Prostate gland (tissue), 2 donors: ENCODE results near the gene CAMSAP2. TPM values are rescaled to one million over a fixed set of nuclear protein-coding genes. Genes with fewer than 3 reads are reported as not detected.

ENCODE experiments used
- DNase-seq: peaks from one replicate; pipeline ENCODE4 v3.0.0-alpha.2; 2019; ENCODE audit warnings: low spot score
- H3K27ac ChIP-seq, 2 donors: fragments of 200-600 bp; sonication (generic); 2 replicates each; pipeline ENCODE4 v1.5.1; 2017 to 2019
- H3K27me3 ChIP-seq: fragments of 200-600 bp; sonication (generic); replicated peaks from 2 replicates; pipeline ENCODE4 v1.5.1; 2019; ENCODE audit not compliant: insufficient read depth
- H3K36me3 ChIP-seq, 2 donors: fragments of 200-600 bp; sonication (generic); 1 replicate in 1 of 2; 2 replicates in 1 of 2; pipeline versions ENCODE4 v1.5.1 to v1.8.1; 2017 to 2019
- H3K4me1 ChIP-seq: fragments of 200-600 bp; sonication (generic); replicated peaks from 2 replicates; pipeline ENCODE4 v1.5.1; 2019
- H3K4me3 ChIP-seq, 2 donors: fragments of 200-600 bp; sonication (generic); 2 replicates each; pipeline ENCODE4 v1.5.1; 2017 to 2019
- H3K9me3 ChIP-seq: fragments of 200-600 bp; sonication (generic); 2 replicates; pipeline ENCODE4 v1.5.1; 2017
- POLR2A ChIP-seq: fragments of 450-650 bp; IDR thresholded peaks from one replicate; pipeline ENCODE4 v1.6.1; 2016; ENCODE audit warnings: antibody characterized with exemption, mild to moderate bottlenecking
- POLR2AphosphoS5 ChIP-seq: sonication (generic); formaldehyde crosslinking; IDR thresholded peaks from one replicate; pipeline ENCODE4 v1.6.1; 2017; ENCODE audit warnings: antibody characterized with exemption
- WGBS: methylation state at CpG from one replicate; pipeline ENCODE4 v1.1.5; 2018; 5-methylcytosine and 5-hydroxymethylcytosine counted together
- intact Hi-C: fragments of 100-400 bp; cut with DNase I; formaldehyde crosslinking; loops from one replicate; pipeline ENCODE4 v1.14.2; 2022
- total RNA-seq, 2 donors: library from RNA; depleted of rRNA; stranded (reverse); fragments of >200 nt; gene quantifications; one replicate each; pipeline ENCODE4 v1.1.0, GENCODE V29; 2016
- TF ChIP-seq, protein P1 (sequence below), 4 experiments: fragments of 200-600 bp in 2 of 4; fragments of 450-650 bp in 2 of 4; sonication (generic) in 2 of 4; IDR thresholded peaks; 1 replicate in 3 of 4; 2 replicates in 1 of 4; pipeline ENCODE4 v1.5.1; 2016 to 2019; ENCODE audit warnings: antibody characterized with exemption in 4 of 4, mild to moderate bottlenecking in 2 of 4, moderate library complexity in 2 of 4

The CAMSAP2 gene
- total RNA-seq, 2 donors from 2014 or later = 15.8 to 22.8 TPM

DNA sequence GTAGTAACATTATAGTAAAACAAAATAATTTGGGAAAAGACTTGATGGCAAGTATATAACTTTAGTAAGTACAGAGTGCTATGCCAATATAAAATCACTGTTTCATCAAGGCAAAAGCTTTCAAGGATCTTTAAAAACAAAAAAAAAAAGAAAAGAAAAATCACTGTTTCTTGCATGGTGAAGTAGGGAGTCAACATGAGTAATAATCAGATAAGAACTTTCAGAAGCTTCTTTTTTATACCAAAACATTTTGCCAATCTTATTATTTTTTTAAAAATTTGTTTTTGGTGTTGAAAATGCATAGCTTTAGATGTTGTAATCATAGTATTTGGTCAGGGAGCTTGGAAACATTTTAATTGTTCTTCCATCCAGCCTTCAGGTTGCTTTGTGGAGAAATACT is 37.2 kb downstream of the CAMSAP2 start:
- H3K27ac ChIP-seq = no peak overlapping the region
- H3K36me3 ChIP-seq = no peaks in the 10 kb centered on the region
- no peaks in the 10 kb centered on the region for H3K27me3 ChIP-seq
- H3K4me3 ChIP-seq = no peak overlapping the region
- DNase-seq = no peak
- no peaks in the 10 kb centered on the region for H3K4me1 ChIP-seq
- H3K9me3 ChIP-seq = no peaks in the 10 kb centered on the region
- TF ChIP-seq POLR2A (no peak), POLR2AphosphoS5 (no peak)
- TF ChIP-seq, protein P1, sequence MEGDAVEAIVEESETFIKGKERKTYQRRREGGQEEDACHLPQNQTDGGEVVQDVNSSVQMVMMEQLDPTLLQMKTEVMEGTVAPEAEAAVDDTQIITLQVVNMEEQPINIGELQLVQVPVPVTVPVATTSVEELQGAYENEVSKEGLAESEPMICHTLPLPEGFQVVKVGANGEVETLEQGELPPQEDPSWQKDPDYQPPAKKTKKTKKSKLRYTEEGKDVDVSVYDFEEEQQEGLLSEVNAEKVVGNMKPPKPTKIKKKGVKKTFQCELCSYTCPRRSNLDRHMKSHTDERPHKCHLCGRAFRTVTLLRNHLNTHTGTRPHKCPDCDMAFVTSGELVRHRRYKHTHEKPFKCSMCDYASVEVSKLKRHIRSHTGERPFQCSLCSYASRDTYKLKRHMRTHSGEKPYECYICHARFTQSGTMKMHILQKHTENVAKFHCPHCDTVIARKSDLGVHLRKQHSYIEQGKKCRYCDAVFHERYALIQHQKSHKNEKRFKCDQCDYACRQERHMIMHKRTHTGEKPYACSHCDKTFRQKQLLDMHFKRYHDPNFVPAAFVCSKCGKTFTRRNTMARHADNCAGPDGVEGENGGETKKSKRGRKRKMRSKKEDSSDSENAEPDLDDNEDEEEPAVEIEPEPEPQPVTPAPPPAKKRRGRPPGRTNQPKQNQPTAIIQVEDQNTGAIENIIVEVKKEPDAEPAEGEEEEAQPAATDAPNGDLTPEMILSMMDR (IDR thresholded peaks at IDR 0.05) = no peak
- intact Hi-C loops = no loop called here

DNA sequence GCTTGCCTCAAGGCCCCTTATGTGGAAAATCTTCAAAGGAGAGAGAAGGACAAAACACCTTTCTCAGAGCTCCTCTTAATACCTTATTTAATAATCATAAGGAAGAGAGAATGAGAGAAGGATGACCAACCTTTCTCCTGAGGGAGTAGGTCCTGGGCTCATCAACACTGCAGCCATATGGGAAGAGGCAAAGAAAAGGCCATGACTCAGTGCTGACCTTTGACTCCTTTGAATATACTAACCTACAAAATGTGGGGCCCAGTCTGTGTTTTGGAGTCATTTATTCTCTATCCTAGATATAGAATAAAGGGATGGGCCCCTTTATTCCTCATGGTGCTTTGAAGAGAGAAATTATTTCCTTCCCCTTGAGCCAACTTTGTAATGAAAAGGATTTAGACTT is 38.3 kb downstream of the CAMSAP2 start:
- TF ChIP-seq, protein P1 (IDR thresholded peaks at IDR 0.05) = no peak
- TF ChIP-seq POLR2A = no peak
- TF ChIP-seq POLR2AphosphoS5 = no peak
- intact Hi-C loops = no loop called here
- Histone ChIP-seq H3K27me3 (no peaks in the 10 kb centered on the region), H3K4me1 (no peaks in the 10 kb centered on the region), H3K9me3 (no peaks in the 10 kb centered on the region), H3K36me3 (no peaks in the 10 kb centered on the region), H3K4me3 (no peak overlapping the region), H3K27ac (no peak overlapping the region)
- DNase-seq = no peak

DNA sequence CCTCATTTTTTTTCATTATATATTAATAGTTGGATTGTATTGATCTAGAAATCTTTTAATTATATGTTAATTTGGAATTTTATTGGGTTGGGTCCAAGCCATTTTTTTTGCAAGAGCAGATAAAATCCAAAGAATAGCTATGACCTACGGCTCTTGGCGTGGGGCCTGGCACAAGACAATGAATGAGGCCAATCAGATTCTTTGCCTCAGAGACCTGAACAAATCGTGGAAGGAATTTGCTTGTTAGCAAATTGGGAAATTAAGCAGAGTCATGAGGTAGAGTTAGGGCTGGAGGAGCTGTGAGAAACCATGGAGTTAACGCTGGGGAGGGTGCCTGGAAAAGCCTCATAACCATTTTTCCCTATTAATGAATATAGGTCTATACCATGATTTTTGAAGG is 40.1 kb downstream of the CAMSAP2 start:
- 70% methylated on average over 4 of the region's 4 CpGs for WGBS
- Histone ChIP-seq H3K27me3 (no peaks in the 10 kb centered on the region), H3K4me1 (no peaks in the 10 kb centered on the region), H3K9me3 (no peaks in the 10 kb centered on the region), H3K4me3 (no peak overlapping the region), H3K36me3 (no peaks in the 10 kb centered on the region), H3K27ac (no peak overlapping the region)
- no peak for DNase-seq
- TF ChIP-seq POLR2A (no peak), POLR2AphosphoS5 (no peak)
- TF ChIP-seq, protein P1 (IDR thresholded peaks at IDR 0.05) = no peak
- intact Hi-C loops = no loop called here

DNA sequence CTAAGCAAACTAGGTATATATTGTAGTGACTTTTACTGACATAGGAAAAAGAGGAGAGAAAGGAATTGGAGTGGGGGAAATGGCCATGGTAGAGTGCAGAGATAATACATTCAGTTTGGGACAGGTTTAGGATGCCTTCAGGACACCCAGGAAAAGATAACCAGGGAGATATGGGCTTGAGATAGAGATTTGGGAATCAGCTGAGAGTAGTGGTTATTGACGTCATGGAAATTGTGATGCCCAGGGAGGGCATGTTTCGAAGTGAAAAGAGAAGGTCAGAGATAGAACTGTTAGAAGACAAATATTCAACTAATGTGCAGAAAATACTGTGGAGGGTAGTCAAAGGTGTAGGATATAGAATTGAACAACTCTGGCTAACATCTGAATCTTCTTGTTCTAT is 40.6 kb downstream of the CAMSAP2 start:
- no peaks in the 10 kb centered on the region for H3K9me3 ChIP-seq
- intact Hi-C loops = no loop called here
- no peak overlapping the region for H3K27ac ChIP-seq
- no peak for DNase-seq
- H3K4me1 ChIP-seq = no peaks in the 10 kb centered on the region
- H3K36me3 ChIP-seq = no peaks in the 10 kb centered on the region
- WGBS = 90% methylated on average over 2 of the region's 2 CpGs
- TF ChIP-seq POLR2AphosphoS5 (no peak), POLR2A (no peak)
- TF ChIP-seq, protein P1 (IDR thresholded peaks at IDR 0.05) = no peak
- H3K4me3 ChIP-seq = no peak overlapping the region
- H3K27me3 ChIP-seq = no peaks in the 10 kb centered on the region

DNA sequence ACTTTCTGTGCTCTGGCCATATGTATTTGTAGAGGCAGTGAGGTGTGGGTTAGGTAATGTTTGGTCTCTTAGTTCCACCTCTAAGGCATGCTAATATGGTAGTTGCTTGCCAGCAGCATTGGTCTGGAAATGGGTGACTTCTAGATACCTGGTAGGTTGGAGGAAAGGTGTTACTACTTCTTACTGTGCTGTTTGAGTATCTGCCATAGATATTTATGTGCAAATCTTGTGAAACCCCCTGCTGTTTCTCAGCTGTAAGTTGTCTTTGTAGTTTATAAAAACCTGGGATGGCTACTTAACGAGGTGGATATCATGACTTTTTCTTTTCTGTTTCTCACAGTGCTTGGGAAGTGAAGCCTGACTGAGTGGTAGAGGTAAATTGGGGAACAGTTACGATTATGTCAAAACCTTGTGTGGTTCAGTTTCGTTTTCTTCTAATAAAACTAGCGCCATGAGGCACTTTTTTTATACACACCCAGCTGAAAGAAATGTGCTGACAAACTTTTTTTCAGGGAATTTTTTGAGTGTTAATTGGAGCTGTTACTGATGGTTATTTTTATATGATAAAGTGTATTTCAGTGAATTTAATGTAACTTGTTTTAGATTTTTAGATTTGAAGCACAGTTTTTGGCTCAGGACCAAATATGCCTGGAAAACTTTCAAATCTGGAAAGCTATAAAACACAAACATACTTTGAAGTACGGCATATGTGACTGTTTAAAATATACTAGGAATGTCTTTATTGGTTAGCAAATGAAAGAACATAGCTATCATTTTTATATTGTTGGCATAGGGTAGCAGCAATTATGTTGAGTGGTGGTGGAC is 42.1 kb downstream of the CAMSAP2 start:
- no peaks in the 10 kb centered on the region for H3K27me3 ChIP-seq
- H3K36me3 ChIP-seq = no peaks in the 10 kb centered on the region
- no peaks in the 10 kb centered on the region for H3K9me3 ChIP-seq
- H3K4me1 ChIP-seq = no peaks in the 10 kb centered on the region
- TF ChIP-seq POLR2AphosphoS5 (peak; percentile 8), POLR2A (no peak)
- intact Hi-C loops = no loop called here
- 8% methylated on average over 5 of the region's 5 CpGs for WGBS
- no peak for DNase-seq
- no peak overlapping the region for H3K4me3 ChIP-seq
- H3K27ac ChIP-seq = peak overlapping the region in 1 of 2 donors; percentile 43
